ENCODE measurements around the gene PEMT. TPM values are rescaled to one million over a fixed set of nuclear protein-coding genes. Genes with fewer than 3 reads are reported as not detected.

PEMT gene
- total RNA-seq, 1 experiment from 2014 or later: 25.6 TPM

DNA sequence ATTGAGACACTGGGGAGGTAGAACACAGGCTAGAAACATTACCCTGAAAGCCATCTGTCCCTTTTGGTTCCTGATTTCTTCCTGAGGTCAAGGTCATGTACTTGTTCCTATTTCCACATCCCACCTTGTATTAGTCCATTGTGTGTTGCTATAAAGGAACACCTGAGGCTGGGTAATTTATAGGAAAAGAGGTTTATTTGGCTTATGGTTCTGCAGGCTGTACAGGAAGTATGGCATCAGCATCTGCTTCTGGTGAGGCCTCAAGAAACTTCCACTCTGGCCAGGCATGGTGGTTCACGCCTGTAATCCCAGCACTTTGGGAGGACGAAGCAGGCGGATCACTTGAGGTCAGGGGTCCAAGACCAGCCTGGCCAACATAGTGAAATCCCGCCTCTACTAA, 122.2 kb downstream of the PEMT start:
- Mint-ChIP-seq H3K4me1 (ENCODE audit: low read depth, unreplicated experiment) (no peaks in the 10 kb centered on the region), H3K9me3 (ENCODE audit: low read depth, unreplicated experiment) (no peaks in the 10 kb centered on the region), H3K4me3 (ENCODE audit: low read depth, unreplicated experiment) (no peak overlapping the region), H3K36me3 (ENCODE audit: insufficient read depth, unreplicated experiment) (no peaks in the 10 kb centered on the region), H3K27me3 (ENCODE audit: unreplicated experiment) (peaks cover 84% of the 10 kb centered on the region), H3K27ac (ENCODE audit: unreplicated experiment) (no peak overlapping the region)
- no peak for DNase-seq
- CTCF ChIA-PET: no interaction called here
- BruUV-seq (replicated peaks): no TSS peak
- intact Hi-C loops (cut with micrococcal nuclease; ENCODE audit: unreplicated experiment): no loop called here
- no peak for TF ChIP-seq CTCF (IDR thresholded peaks at IDR 0.05; ENCODE audit: unreplicated experiment)

GRCh38 chr17:17468217-17469010, 123.1 kb downstream of the PEMT start:
- CTCF ChIA-PET: interaction anchor here (0.7 kb wide), 1 partner anchor 43 kb away, joined by 3 read pairs; no protein-coding TSS in a partner anchor
- no peak overlapping the region for H3K27ac Mint-ChIP-seq (ENCODE audit: unreplicated experiment)

DNA sequence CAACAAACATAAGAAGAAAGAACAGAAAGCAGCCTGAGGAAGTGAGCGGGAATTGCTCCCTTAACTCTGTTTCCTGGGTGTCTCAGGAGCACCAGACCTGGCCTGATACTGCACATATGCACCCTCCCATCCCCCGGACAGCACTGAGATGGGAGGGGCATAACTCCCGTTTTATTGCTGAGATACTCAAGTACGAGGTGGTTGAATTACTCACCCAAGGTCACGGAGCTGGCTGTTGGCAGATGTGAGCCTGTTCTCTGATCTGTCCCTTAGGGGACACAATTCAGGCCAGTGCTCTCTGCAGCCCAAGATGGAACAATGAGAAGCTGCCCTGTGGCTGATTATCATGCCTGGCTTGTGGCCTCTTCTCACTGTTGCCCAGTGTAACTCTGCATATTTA, 123.8 kb downstream of the PEMT start:
- Mint-ChIP-seq H3K36me3 (ENCODE audit: insufficient read depth, unreplicated experiment) (no peaks in the 10 kb centered on the region), H3K9me3 (ENCODE audit: low read depth, unreplicated experiment) (no peaks in the 10 kb centered on the region), H3K4me1 (ENCODE audit: low read depth, unreplicated experiment) (no peaks in the 10 kb centered on the region), H3K27ac (ENCODE audit: unreplicated experiment) (no peak overlapping the region), H3K4me3 (ENCODE audit: low read depth, unreplicated experiment) (no peak overlapping the region), H3K27me3 (ENCODE audit: unreplicated experiment) (peaks cover 75% of the 10 kb centered on the region)
- intact Hi-C loops (cut with micrococcal nuclease; ENCODE audit: unreplicated experiment): no loop called here
- DNase-seq: no peak
- CTCF ChIA-PET: interaction anchor here (0.6 to 0.7 kb wide), 2 partner anchors 43 to 559 kb away, joined by 3 read pairs; no protein-coding TSS in a partner anchor
- TF ChIP-seq CTCF (IDR thresholded peaks at IDR 0.05; ENCODE audit: unreplicated experiment): no peak
- BruUV-seq (replicated peaks): no TSS peak

More at GRCh38 chr17:17468217-17469010, 123.1 kb downstream of the PEMT start:
- no TSS peak for BruUV-seq (replicated peaks)
- Mint-ChIP-seq H3K36me3 (ENCODE audit: insufficient read depth, unreplicated experiment) (no peaks in the 10 kb centered on the region), H3K4me1 (ENCODE audit: low read depth, unreplicated experiment) (no peaks in the 10 kb centered on the region), H3K9me3 (ENCODE audit: low read depth, unreplicated experiment) (no peaks in the 10 kb centered on the region), H3K27me3 (ENCODE audit: unreplicated experiment) (peaks cover 82% of the 10 kb centered on the region), H3K4me3 (ENCODE audit: low read depth, unreplicated experiment) (no peak overlapping the region)
- intact Hi-C loops (cut with micrococcal nuclease; ENCODE audit: unreplicated experiment): no loop called here
- no peak for TF ChIP-seq CTCF (IDR thresholded peaks at IDR 0.05; ENCODE audit: unreplicated experiment)
- no peak for DNase-seq

GRCh38 chr17:17467016-17467415, 124.5 kb downstream of the PEMT start:
- no peaks in the 10 kb centered on the region for H3K9me3 Mint-ChIP-seq (ENCODE audit: low read depth, unreplicated experiment)
- intact Hi-C loops (cut with micrococcal nuclease; ENCODE audit: unreplicated experiment): no loop called here
- BruUV-seq (replicated peaks): no TSS peak
- CTCF ChIA-PET: interaction anchor here (0.6 kb wide), 1 partner anchor 559 kb away, joined by 3 read pairs; no protein-coding TSS in a partner anchor
- no peak for TF ChIP-seq CTCF (IDR thresholded peaks at IDR 0.05; ENCODE audit: unreplicated experiment)
- no peak overlapping the region for H3K4me3 Mint-ChIP-seq (ENCODE audit: low read depth, unreplicated experiment)
- peaks cover 68% of the 10 kb centered on the region for H3K27me3 Mint-ChIP-seq (ENCODE audit: unreplicated experiment)
- no peaks in the 10 kb centered on the region for H3K36me3 Mint-ChIP-seq (ENCODE audit: insufficient read depth, unreplicated experiment)
- no peaks in the 10 kb centered on the region for H3K4me1 Mint-ChIP-seq (ENCODE audit: low read depth, unreplicated experiment)
- no peak overlapping the region for H3K27ac Mint-ChIP-seq (ENCODE audit: unreplicated experiment)
- DNase-seq: no peak

Measured in Calu3 (cell line).